Frontal cortex (tissue), 4 donors: ENCODE results near the gene SRSF3. TPM values are rescaled to one million over a fixed set of nuclear protein-coding genes. Genes with fewer than 3 reads are reported as not detected.
"Not testable (repeated sequence)": the region's sequence is repeated elsewhere in the genome, so short reads cannot be mapped to it uniquely, and the experiment has no call there.

Experiments used
- DNase-seq, 2 donors: peaks; one replicate each; pipeline ENCODE4 v3.0.0; 2012; ENCODE audit warnings: low spot score in 2 of 2
- FAIRE-seq: peaks from 2 replicates; lab custom pipeline; 2012; peaks lifted over from hg19 to GRCh38; lab: Jason Lieb, UNC
- small RNA-seq: library from RNA; depleted of rRNA; stranded (forward); fragments of <200 nt; gene quantifications from one replicate; pipeline ENCODE3, GENCODE V24; 2014
- total RNA-seq: library from RNA; depleted of rRNA; stranded (reverse); fragments of >200 nt; gene quantifications from one replicate; pipeline ENCODE4 v1.2.3, GENCODE V29; 2014
- donor health status: control.
- donor health status: control.
- donor health status: control.

The SRSF3 gene
- total RNA-seq, 1 donor from 2014 or later = 217 TPM

DNA sequence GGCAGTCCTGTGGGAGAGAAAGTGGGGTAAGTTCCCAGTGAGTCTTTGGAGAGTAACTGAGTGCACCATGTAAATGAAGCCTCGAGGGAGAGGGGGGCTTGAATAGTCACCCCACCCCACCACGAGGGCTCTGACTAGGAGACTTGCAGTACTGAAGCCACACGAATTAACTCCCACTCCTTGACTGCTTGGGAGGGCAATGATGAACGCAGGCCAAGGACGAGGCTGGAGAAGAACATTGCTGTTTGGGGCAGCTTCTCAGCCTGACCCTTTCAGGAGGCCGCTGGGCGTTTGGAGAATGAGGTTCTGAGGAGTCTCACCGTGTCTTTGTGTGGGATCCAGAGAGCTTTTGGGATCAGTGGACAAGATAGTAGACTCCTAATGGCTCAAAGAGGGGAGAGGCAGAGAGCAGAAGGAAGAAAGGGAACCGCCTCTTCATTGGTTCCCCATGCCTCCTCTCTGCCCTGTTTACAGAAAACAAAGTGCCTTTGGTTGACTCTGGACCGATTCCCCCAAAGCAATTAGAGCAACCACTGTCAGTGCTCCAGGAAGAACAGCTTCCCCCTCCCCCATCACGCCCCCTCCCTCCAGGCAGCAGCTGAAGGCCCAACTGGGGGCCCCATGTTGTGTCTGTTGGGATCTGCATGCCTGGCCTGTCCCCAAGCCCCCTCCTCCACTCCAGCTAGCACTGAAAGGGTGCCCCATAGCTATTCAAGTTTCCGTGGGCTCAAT lies 42.7 kb downstream of the SRSF3 start:
- no peak for FAIRE-seq
- DNase-seq = no peak

GRCh38 chr6:36638579-36638978 lies 44.4 kb downstream of the SRSF3 start:
- FAIRE-seq = no peak

DNA sequence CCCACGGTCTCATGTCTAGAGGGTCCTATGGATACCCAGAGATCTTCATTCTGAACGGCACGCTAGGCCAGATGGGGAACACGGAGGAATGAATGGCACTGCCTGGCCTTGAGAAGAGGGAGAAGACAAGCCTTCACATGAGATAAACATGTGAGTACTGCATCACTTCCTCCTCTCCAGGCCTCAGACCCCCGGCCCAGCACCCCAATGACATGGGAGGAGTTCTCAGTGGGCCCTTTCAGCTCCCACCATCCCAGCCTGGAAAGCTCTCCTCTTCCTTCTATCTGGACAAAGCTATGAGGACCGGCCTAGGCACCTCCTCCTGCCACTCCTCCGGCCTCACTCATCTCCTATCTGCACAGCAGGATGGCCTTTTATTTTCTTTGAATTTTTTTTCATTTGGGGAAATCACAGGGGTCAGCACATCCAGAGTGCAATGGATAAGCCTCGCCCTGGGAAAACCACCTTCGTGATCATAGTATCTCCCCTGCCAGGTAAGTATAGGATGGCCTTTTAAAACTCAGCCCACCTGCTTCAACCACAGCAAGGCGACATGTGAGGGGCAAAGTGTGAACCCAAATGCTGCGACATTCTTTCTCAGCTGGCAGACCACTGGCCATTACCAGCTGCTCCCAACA lies 45.1 kb downstream of the SRSF3 start:
- DNase-seq (no peak), FAIRE-seq (no peak)

More at GRCh38 chr6:36638579-36638978, 44.4 kb downstream of the SRSF3 start:
- no peak for DNase-seq

DNA sequence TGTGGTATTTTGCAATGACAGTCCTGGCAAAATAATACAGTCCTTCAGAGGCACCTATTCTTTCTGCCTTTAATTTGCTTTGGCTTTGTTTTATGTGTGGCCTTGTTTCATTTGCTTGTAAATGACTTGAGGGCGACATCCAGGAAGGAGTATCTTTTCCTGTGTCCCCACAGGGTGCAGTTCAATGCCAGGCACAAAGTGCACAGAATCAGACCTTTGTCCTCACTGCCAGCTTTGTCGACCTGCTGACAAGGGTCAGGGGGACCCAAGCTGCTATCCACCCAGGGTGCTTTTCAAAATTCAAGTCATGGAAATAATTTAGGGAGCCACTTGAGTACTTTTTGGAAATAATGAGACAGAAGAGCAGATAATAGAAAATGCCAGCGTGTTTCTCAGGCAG lies 47.4 kb downstream of the SRSF3 start:
- FAIRE-seq (no peak), DNase-seq (no peak)

DNA sequence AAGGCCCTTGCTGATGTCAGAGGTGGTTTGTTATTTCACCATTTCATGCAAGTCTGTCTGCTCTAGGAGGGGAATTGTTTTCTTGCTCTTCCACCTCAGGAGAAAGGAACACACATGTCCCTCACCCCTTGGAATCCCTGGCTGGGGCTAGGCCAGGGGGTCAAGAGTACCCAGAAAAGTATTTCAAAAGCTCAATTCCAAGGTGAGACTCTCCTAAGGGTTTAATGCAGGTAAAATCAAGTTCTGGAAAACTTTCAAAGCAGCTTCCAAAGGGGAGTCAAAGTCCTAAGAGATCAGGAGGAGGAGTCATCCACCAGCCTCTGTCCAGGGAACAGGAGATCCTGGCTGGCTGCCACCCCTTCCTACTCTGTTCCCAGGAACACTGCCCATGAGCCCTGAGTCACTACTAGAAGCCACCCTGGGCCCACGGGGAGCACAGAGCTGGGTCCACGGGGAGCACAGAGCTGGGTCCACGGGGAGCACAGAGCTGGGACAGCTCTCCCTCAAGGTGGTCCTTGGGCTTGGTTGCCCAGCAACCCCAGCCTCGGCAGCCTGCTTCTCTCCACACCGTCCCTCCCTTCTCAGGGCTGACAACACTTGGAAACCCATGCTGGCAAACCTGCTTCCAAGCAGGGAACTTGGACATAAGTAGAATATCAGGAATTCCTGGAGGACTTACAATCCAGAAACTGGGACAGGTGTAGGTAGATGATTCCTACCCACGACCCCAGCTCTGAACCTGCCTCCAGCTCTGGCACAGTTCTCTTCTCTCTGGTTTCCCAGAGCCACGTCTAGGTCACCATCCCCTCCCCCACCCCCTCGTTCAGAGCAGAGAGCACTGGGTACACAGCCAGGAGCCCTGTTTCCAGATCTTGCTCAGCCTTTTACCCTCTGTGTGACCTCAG lies 49.0 kb downstream of the SRSF3 start:
- FAIRE-seq (no peak), DNase-seq (peak in 1 of 2 donors; percentile 46)

- DNase-seq (no peak), FAIRE-seq (no peak)
Observed at GRCh38 chr6:36643977-36644376, 49.8 kb downstream of the SRSF3 start.

- FAIRE-seq (no peak), DNase-seq (no peak)
Observed at GRCh38 chr6:36649086-36649485, 54.9 kb downstream of the SRSF3 start.

DNA sequence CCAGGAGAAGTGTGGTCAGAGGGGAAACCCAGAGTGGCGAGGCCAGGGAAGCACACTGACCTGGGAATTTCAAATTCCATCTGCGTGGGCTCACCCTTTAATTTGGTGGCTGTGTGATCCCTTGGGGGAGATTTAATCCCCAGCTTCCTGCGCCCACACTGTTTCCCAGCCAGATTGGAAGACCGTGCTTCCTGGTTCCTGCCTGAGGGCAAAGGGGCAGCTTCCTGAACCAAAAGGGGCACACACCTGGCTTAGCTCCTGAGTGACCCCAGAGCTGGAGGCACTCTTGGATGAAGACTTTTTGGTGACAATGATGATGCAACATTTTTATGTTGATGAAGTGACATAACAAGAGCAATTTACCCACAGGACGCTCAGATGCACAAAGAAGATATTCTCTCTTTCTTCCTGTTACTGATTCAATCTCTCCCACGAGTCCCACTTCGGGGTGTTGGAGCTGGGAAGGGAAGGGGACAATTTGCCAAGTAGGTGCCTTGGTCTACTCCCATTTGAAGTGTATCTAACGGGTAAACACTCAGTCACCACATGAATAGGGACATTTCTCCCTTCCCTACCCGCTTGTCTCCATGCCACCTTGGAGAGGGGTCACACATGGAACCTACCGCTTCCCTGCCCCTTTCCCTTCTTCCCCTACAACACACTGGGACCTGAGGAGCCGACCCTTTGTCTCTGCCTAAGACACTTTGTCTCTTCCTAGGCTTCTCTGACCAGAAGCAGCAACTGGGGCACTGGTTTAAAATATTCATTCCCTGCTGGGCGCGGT lies 55.7 kb downstream of the SRSF3 start:
- FAIRE-seq = no peak
- DNase-seq = no peak

DNA sequence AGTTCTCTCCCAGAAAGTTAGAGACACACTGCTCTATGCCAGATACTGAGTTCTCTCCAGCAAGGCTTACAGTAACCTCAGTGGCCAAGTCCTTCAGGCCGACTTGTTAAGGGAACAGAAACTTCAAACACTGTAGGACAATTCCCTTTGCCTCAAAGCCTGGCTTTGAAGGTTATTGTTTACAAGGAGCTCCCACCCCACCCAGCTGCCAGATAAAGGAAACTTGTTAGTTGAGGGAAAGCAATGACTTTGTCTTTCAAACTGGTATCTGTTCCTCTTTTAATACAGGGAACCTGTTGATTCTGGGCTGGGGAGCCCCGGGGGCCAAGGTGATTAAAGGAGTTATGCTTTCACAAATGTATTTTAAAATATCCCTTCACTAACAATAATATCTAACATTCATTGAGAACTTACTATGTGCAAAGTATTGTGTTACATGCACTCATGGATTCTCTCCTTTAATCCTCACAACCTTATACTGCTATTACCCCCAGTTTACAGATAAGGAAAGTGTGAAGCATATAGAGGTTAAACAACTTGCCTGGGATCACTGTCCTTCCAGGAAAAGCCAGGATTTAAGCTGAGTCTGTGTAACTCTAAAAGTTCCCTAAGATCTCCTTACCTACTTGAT lies 56.8 kb downstream of the SRSF3 start:
- no peak for DNase-seq
- no peak for FAIRE-seq

- DNase-seq (no peak), FAIRE-seq (no peak)
Observed at GRCh38 chr6:36651659-36652379, 57.7 kb downstream of the SRSF3 start.

- FAIRE-seq, DNase-seq: not testable (repeated sequence)
Observed at GRCh38 chr6:36654469-36654868, 60.3 kb downstream of the SRSF3 start.

Small RNAs within 50 kb of the gene (small RNA-seq; reads per million reads assigned to genes)
- gene MIR3925 = 0.08 reads per million
- 0.61 reads per million, percentile 48 among the genes with 10 or more reads in this experiment for gene RNU1-88P

Other genes with a start within 250 kb of the SRSF3 start
- not detected for gene ETV7, start 206.7 kb upstream of the SRSF3 start, total RNA-seq
- not detected for gene PXT1, start 151.5 kb upstream of the SRSF3 start, total RNA-seq
- gene KCTD20, start 151.4 kb upstream of the SRSF3 start, total RNA-seq = 68.1 TPM
- gene STK38, start 46.9 kb upstream of the SRSF3 start, total RNA-seq = 9.8 TPM
- gene CDKN1A, start 84.4 kb downstream of the SRSF3 start, total RNA-seq = 2.0 TPM
- gene RAB44, start 103.5 kb downstream of the SRSF3 start, total RNA-seq = not detected
- 12.6 TPM for gene CPNE5, start 245.1 kb downstream of the SRSF3 start, total RNA-seq